Dedifferentiated amniotic fluid mesenchymal stem cell (primary cell): ENCODE results near the gene ANO10.
"Not testable (repeated sequence)": the region's sequence is repeated elsewhere in the genome, so short reads cannot be mapped to it uniquely, and the experiment has no call there.

ENCODE experiments used
- DNase-seq: peaks from one replicate; pipeline ENCODE4 v3.0.0-alpha.2; 2016; ENCODE audit errors: extremely low spot score

Gene ANO10

DNA sequence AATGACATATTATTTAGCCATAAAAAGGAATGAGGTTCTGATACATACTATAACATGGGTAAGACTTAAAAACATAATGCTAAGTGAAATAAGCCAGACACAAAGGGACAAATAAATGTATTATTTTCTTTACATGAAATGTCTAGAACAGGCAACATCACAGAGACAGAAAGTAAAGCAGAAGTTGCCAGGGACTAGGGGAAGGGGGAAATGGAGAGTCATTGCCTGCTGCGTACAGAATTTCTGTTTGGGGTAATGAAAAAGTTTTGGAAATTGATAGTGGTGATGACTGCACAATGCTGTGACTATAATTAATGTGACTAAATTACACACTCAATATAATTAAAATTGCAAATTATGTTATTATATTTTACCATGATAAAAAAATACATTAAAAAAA is 99.9 kb downstream of the ANO10 start:
- DNase-seq: no peak

DNA sequence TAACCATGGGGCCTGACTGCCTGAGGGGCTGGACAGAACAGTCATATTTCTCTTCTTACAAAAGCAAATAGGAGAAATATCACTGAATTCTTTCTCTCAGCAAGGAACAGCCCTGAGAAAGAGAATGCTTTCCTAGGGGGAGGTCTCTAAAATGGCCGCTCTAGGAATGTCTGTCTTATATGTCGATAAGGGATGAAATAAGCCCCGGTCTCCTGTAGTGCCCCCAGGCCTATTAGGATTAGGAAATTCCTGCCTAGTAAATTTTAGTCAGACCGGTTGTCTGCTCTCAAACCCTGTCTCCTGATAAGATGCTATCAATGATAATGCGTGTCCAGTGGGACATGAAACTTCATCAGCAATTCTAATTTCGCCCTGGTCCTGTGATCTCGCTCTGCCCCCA is 103.3 kb downstream of the ANO10 start:
- DNase-seq: not testable (repeated sequence)

DNA sequence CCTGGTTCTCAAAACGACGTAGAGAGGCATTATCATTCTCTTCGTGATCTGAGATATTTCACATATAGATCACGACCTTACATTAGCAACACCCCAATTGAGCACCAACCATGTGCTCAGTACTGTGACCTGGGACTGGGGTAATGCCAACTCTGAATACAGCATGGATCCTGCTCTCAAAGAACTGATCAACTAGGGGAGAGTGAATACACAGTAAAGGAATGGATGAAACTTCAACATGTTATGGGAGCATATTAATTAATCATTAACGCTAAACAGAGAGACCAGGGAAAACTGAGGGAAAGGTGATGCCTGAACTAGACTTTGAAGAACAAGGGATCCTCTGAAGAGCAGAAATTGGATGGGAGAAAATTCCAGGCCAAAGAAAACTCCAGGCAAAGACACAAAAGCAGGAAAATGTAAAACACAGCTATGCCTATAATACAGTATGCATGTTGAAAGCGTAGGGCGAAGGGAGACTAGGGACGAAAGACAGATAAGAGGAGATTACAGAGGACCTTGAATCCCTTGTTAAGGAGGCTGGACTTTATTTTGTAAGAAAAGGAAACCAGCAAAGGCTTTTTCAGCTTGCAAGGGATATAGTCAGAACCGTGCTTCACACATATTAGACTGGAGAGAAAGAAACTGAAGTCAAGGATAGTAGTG is 105.7 kb downstream of the ANO10 start:
- no peak for DNase-seq

DNA sequence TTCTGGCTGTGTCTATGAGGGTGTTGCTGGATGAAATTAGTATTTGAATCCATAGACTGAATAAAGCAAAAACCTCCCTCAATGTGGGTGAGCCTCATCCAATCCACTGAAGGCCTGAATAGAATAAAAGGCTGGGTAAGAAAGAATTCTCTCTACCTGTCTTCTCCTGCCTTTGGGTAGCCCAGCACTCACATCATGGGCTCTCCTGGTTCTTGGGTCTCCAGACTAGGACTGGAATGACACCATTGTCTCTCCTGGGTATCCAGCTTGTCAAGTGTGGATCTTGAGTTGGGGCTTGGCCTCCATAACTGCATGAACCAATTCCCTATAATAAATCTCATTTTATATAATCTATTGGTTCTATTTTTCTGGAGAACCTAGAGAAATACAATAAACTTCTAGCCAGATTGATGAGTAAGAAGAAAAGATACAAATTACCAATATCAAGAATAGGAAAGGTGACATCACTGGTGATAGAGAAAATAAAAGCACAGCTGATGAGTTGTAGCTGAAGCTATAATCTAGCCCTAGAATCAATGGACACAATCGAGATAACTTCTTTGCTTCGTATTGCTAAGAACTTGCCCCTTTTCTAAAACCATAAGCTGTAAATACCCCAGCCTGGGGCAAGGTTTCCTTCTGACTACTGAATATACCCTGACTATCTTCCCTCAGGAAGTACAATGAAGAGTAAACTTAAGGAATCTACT is 106.4 kb downstream of the ANO10 start:
- DNase-seq: no peak

DNA sequence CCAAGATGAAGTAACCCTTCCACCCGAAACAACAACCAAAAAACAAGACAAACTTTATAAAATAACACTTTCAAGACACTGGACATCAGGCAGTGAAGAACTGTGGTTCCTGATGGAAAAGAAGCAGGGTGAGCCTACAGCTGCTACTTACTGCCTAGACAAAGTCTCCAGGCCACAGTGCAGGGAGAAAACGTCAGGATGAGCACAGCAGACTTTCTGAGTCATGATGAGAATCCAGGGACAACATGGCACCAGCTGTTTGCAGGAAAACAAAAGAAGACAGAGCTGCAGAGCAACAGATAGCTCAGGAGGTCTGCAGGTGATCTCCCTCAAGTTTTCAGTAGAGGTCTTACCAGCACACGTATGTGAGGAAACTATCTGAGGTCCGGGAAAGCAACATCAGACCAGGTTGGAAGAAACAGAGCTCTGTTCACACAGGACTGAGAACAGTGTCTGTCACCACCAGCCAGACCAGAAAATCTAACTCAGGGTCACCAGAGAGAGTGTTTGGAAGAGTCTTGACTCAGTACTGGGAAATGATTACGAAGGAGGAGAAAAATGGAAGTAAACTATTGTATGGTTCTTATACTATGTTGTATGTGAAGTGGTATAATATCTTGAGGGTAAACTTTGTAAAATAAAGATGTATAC is 108.9 kb downstream of the ANO10 start:
- DNase-seq: no peak

DNA sequence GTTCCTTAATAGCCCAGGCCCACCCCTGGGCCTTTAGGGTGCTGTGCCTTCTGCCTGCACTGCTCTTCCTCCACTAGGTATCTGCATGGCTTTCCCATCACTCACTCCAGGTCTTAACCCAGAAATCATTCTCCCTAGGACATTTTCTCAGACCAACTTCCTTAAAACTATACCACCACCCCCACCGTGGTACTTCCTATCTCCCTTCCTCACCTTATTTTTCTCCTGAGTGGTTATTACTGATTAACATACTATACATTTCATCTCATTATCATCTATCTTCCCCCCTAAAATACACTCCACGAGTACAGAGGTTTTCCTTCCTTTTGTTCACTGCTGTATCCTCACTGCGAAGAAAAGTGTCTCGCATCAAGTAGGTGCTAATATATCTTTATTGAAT is 115.2 kb downstream of the ANO10 start:
- no peak for DNase-seq

DNA sequence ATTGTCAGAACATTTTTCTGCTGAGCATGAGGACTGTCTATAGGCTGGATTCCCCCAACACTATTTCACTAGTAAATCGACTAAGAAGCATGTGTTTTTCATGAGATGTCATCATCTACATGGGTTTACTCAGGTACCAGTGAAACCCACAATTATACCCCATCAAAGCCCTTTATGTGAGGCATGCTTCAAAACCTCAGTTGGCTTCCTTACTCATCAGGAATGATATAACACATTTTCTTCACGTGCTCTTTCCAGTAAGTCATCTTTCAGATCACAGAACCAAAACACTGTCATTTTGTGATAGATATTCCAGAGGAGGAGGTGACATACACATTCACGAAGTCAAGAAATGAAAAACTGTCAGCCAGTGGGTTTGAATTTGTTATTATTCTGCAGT is 116.5 kb downstream of the ANO10 start:
- no peak for DNase-seq

DNA sequence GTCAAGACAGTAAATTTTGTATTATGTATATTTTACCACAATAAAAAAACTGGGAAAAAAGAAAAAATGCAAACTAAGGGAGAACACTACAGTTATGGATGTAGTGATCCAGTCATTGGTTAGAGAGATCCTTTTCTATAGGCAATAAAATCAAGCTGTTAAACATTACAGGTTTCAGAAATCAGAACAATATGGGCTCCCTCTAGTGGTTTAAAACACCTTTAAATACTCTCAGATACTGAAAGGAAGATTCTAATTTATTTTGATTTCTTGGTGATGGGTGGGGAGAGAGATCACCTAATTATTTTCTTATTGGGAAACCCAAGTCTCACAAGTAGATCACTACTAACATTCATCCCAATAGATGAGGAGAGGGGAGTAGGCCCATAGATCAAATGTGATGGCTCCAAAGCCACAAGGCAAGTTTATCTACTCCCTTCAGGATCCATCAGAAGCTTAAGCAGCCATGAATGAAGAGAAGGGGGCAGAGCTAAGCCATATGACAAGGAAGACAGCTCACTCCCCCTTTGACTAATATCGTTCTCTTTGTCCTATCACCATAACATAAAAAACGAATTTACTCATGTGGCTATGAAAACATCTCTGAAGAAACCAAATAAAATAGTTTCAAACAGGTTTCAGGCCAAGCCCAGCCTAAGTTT is 118.6 kb downstream of the ANO10 start:
- DNase-seq: peak; percentile 57

DNA sequence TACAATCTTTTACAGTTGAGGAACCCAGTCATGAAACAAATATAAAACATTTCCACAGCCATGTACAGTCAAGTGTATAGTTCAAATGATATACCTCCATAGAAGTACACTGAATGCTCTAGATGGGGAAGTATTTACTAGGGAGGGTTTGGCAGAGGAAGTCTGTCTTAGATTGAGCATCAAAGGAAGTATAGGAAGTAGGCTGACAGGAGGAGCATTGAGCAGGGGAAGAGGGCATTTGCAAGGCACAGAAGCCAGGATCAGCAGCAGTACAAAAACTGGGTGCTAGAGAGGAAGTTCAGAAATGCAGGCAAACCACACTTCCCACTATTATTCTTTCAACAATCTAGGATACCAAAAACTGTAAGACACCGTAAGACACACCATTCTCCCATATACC is 122.6 kb downstream of the ANO10 start:
- no peak for DNase-seq

DNA sequence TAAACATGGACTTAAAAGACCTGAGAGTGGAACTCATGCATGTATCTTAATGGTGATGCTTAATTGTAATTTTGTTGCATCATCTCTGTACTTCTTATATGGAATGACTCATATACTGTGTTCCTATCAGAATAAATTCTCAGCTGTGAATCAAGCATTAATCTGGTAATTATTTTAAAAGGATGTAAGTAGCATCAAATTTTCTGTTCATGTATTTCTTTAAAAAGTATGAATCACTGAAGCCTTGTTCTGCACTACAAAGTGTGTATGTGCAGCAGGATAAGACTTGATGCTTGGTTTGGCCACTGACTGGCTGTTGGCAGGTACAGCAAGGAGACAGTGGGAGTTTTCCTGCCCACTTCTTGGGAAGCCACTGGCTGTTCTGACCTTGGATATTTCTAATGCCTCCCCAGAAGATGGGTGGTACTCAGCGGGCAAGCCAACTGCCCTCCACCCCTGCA is 123.9 kb downstream of the ANO10 start:
- peak; percentile 37 for DNase-seq

DNA sequence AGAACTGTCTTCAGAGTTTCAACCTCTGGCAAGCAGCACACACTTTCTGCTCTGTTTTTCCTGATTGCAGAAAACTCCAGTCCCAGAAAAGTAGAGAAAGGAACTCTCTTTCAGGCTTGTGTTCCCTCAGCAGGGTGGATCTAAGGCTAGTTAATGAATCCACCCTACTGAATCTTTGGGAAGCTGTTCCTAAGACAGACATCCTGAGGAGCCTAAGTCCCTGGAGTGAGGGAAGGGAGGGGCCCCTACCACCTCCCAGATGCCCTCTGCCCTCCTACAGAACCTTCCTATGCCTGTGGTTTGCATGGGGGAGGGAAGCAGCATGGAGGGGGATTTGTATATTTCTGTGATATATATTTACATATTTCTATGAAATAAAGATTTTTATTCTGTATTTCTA is 124.4 kb downstream of the ANO10 start:
- no peak for DNase-seq

DNA sequence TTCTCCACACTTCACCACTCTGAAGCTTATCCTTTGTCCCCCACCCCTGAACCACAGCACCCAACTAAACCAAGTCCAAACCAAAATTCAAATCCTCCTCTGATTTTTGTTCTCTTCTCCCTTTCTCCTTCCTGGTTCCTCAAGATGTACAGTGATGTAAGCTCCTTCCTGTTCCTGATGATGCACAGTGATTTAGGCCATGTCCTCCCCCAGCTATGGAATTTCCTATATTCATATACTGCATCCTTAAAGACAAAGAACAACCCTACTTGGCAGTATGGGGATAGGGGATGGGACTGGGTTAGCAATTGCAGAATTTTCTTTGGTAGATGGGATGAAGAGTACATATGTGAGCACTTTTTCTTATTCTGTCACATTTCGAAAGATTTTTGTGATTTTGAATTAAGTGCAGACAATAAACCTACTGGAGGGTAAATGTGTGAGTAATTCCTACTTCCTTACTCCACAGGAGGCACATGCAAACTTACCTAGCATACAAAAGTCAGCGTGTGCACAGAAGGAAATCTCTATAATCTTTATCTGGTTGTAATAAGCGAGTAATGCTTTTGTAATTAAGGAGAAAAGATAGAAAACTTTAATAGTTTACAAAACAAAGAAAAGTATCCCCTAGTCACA is 125.0 kb downstream of the ANO10 start:
- DNase-seq: no peak

DNA sequence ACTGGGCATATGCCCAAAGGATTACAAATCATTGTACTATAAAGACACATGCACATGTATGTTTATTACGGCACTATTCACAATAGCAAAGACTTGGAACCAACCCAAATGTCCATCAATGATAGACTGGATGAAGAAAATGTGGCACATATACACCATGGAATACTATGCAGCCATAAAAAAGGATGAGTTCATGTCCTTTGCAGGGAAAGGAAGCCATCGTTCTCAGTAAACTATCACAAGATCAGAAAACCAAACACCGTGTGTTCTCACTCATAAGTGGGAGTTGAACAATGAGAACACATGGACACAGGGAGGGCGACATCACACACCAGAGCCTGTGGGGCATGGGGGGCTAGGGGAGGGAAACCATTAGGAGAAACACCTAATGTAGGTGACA is 128.9 kb downstream of the ANO10 start:
- not testable (repeated sequence) for DNase-seq

DNA sequence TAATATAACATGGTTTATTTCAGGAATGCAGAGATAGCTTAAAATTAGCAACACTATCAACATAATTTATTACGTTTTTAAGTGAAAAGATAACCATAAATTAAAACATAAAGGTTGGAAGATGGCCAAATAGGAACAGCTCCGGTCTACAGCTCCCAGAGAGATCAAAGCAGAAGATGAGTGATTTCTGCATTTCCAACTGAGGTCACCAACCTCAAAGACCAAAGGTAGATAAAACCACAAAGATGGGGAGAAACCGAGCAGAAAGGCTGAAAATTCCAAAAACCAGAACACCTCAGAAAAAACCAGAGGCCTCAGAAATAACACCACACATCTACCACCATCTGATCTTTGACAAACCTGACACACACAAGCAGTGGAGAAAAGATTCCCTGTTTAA is 130.0 kb downstream of the ANO10 start:
- DNase-seq: not testable (repeated sequence)

DNA sequence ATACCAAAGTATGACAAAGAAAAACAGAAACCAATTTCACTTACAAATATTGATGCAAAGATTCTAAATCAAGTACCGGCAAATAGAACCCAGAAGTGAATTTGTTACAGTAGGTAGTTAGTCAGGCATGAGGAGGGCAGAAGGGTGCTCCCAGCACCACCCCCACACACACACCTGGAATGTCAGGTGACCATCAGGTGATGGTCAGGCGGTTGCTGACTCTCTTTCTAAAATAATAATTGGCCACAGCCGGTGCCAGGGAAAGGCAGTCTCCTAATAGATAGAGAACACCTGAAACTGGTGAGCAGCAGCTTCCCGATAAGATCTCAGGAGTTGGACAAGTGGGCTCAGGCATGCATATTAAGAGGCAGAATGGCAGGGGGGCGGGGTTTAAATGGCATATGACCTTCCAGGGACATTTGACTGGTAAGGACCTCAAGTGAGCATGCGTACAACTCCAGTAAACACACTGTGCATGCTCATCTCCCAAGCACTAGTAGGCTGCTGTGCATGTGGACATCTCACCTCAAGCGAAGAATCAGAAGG is 131.1 kb downstream of the ANO10 start:
- no peak for DNase-seq

DNA sequence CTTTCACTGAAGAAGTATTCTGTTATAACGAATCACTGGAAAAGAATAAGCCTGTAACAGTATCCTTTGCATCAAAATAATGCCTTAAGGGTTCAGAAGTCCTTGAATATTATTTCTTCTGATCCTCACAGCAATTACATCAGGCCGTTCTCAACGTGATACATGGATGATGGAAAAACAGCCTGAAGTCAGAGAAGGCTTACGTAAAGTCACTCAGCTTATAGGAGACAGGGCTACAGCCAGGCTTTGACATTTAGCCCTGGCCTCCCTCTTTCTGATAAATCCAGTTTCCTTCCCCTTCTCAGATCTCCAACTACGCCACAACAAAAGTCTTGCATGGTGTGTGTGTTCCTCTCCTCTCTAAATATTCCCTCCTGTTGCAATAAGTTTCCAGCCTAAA is 131.9 kb downstream of the ANO10 start:
- no peak for DNase-seq

DNA sequence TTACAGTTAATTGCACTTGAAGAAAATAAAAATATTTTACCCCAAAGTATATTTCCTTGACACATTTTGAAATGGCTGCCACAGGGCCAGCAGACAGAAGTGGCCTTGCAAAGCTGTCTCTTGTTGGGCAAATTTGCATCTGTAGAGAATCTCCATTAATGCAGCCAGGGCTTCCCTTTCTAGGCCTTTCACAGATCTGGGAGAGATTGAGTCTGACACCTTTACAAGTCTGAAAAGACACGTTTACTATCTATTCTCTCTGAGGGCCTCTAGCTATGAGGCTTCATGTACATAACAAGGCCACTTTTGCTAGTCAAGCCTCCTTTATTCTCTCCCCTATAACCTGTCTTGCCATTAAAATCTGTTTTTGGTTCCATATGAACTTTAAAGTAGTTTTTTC is 135.9 kb downstream of the ANO10 start:
- no peak for DNase-seq

DNA sequence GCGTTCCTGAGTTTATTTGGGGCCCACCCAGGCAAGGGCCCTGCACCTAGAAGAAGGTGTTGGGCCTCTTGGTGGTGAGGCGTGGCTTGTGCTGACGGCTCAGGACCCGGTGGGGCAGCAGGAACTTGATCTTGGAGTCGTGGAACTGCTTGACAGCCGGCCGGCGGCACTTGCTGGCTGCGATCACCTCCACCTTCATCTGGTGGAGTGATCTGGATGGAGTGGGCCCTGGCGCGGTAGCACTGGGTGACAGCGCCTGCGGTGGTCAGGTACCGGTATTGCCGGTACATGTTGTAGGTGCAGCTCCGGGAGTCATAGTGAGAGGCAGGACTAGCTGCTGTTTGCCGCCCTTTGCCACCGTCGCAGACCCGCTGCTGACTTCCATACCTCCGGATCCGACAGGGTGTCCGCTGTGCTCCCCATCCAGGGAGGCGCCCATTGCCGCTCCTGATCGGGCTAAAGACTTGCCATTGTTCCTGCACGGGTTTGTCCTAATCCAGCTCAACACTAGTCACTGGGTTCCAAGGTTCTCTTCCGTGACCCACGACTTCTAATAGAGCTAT is 136.8 kb downstream of the ANO10 start:
- no peak for DNase-seq

DNA sequence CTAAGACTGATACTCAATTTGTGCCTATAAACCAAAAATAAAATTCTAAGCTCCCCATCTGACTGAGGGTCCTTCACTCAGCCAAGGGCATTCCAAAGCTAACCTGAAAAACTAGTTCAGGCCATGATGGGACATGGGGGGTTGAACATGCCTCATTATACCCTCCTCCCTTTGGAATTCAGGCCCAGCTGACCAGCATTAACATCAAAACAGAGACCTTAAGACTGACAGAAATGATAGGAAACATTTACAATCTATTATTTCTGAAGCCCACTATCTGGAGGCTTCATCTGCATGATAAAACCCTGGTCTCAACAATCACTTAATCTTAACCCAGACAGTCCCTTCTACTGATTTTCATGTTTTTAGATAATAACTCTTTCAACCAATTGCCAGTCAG is 140.4 kb downstream of the ANO10 start:
- DNase-seq: no peak

DNA sequence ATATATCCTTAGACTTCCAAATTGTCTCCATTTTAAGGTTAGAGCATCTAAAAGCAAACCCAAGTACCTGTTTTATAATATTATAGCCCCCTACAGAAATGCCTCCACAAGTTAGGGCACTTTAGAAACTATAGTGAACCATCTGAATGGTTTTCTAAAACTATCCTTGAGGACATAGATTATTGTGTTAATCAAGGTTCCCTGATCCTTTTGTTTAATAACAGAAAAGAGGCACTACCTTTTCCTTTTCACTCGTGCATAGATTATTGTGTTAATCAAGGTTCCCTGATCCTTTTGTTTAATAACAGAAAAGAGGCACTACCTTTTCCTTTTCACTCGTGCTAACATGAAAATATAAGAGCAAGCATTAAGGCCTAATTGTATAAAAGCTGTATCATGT is 143.0 kb downstream of the ANO10 start:
- DNase-seq: not testable (repeated sequence)

DNA sequence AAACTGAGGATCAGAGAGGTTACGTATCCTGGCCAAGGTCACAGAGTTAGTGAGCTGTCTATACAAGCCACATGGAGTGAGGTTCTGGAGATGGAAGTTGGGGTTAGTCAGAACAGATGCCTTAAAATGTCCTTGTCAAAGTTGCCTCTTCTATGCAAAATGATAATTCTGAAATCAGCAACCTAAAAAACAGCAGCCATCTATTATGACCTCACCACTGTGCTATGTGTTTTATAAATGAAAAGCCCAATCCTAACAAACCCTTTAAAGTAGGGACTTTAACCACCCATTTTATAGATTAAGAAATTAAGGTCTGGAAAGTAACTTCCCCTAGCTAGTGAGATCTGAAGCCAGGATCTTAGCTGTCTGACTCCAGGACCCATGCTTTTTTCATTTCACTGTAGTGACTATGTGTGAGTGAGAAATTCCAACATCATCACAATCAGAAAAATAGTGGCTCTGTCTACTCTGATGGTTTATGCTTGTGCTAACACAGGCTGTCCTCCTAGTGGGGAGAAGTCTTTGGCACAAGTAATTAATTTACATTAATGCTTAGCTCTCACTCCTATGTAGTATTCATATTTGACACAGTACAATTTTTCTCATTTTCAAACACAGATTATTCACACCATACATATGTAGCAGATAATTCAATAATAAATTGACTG is 143.6 kb downstream of the ANO10 start:
- DNase-seq: no peak
